HAP-1 (cell line): ENCODE data around the gene MTNR1B.

Experiments used
- DNase-seq, 2 experiments: peaks; one replicate each; pipeline ENCODE4 v3.0.0-alpha.2; 2016 to 2020; ENCODE audit warnings: low spot score in 2 of 2
- H3K27me3 ChIP-seq: fragments of 250-450 bp; sonication (Bioruptor Pico); 2 replicates; pipeline ENCODE4 v1.5.1; 2020; ENCODE audit warnings: low read depth, mild to moderate bottlenecking, moderate library complexity
- H3K36me3 ChIP-seq: fragments of 250-450 bp; sonication (Bioruptor Pico); replicated peaks from 2 replicates; pipeline ENCODE4 v1.5.1; 2020; ENCODE audit warnings: mild to moderate bottlenecking
- H3K4me1 ChIP-seq: fragments of 250-450 bp; sonication (Bioruptor Pico); 2 replicates; pipeline ENCODE4 v1.5.1; 2020; ENCODE audit warnings: mild to moderate bottlenecking
- H3K4me3 ChIP-seq: fragments of 250-450 bp; sonication (Bioruptor Pico); 2 replicates; pipeline ENCODE4 v1.5.1; 2020; ENCODE audit warnings: mild to moderate bottlenecking, moderate library complexity
- H3K9me3 ChIP-seq: fragments of 250-450 bp; sonication (Bioruptor Pico); 2 replicates; pipeline ENCODE4 v1.5.1; 2020; ENCODE audit warnings: mild to moderate bottlenecking, moderate library complexity
- in situ Hi-C: fragments of 300-500 bp; cut with MboI; formaldehyde crosslinking; loops from 3 replicates; pipeline ENCODE4 v1.14.3; 2020; ENCODE audit warnings: low sequenced_read_pairs, inconsistent platforms, mixed read lengths

The MTNR1B gene

GRCh38 chr11:92986585-92986984 lies 17.1 kb downstream of the MTNR1B start:
- in situ Hi-C loops: no loop called here

GRCh38 chr11:92993004-92993403 lies 23.6 kb downstream of the MTNR1B start:
- DNase-seq: no peak
- in situ Hi-C loops: no loop called here
- H3K36me3 ChIP-seq: no peaks in the 10 kb centered on the region
- H3K9me3 ChIP-seq: no peaks in the 10 kb centered on the region
- no peak overlapping the region for H3K4me3 ChIP-seq
- no peaks in the 10 kb centered on the region for H3K27me3 ChIP-seq
- H3K4me1 ChIP-seq: no peaks in the 10 kb centered on the region

More at GRCh38 chr11:92986585-92986984, 17.1 kb downstream of the MTNR1B start:
- no peaks in the 10 kb centered on the region for H3K36me3 ChIP-seq
- H3K4me3 ChIP-seq: no peak overlapping the region
- no peaks in the 10 kb centered on the region for H3K4me1 ChIP-seq
- no peak for DNase-seq
- H3K9me3 ChIP-seq: no peaks in the 10 kb centered on the region
- H3K27me3 ChIP-seq: no peaks in the 10 kb centered on the region

- H3K4me3 ChIP-seq: no peak overlapping the region
- H3K4me1 ChIP-seq: no peaks in the 10 kb centered on the region
- no peaks in the 10 kb centered on the region for H3K9me3 ChIP-seq
- no peaks in the 10 kb centered on the region for H3K27me3 ChIP-seq
- in situ Hi-C loops: no loop called here
- DNase-seq: no peak
- H3K36me3 ChIP-seq: no peaks in the 10 kb centered on the region
Measured at GRCh38 chr11:93000511-93001476, 31.3 kb downstream of the MTNR1B start.

- Histone ChIP-seq H3K4me3 (no peak overlapping the region), H3K4me1 (no peaks in the 10 kb centered on the region), H3K9me3 (no peaks in the 10 kb centered on the region), H3K36me3 (no peaks in the 10 kb centered on the region), H3K27me3 (no peaks in the 10 kb centered on the region)
- in situ Hi-C loops: no loop called here
- no peak for DNase-seq
Measured at GRCh38 chr11:93001806-93002205, 32.4 kb downstream of the MTNR1B start.

GRCh38 chr11:93002380-93002779 lies 32.9 kb downstream of the MTNR1B start:
- no peaks in the 10 kb centered on the region for H3K4me1 ChIP-seq
- no peaks in the 10 kb centered on the region for H3K27me3 ChIP-seq
- H3K4me3 ChIP-seq: no peak overlapping the region
- no peaks in the 10 kb centered on the region for H3K36me3 ChIP-seq
- in situ Hi-C loops: no loop called here
- DNase-seq: no peak
- no peaks in the 10 kb centered on the region for H3K9me3 ChIP-seq

- Histone ChIP-seq H3K4me1 (no peaks in the 10 kb centered on the region), H3K27me3 (no peaks in the 10 kb centered on the region), H3K36me3 (no peaks in the 10 kb centered on the region), H3K9me3 (no peaks in the 10 kb centered on the region), H3K4me3 (no peak overlapping the region)
- no peak for DNase-seq
- in situ Hi-C loops: no loop called here
Measured at GRCh38 chr11:93005239-93005638, 35.8 kb downstream of the MTNR1B start.

- no peaks in the 10 kb centered on the region for H3K36me3 ChIP-seq
- in situ Hi-C loops: no loop called here
- no peak for DNase-seq
Measured at GRCh38 chr11:93013646-93014045, 44.2 kb downstream of the MTNR1B start.

GRCh38 chr11:93016595-93016994 lies 47.1 kb downstream of the MTNR1B start:
- H3K9me3 ChIP-seq: no peaks in the 10 kb centered on the region
- no peak for DNase-seq
- no peaks in the 10 kb centered on the region for H3K36me3 ChIP-seq
- H3K27me3 ChIP-seq: no peaks in the 10 kb centered on the region
- no peak overlapping the region for H3K4me3 ChIP-seq
- in situ Hi-C loops: no loop called here
- H3K4me1 ChIP-seq: no peaks in the 10 kb centered on the region

More at GRCh38 chr11:93013646-93014045, 44.2 kb downstream of the MTNR1B start:
- no peaks in the 10 kb centered on the region for H3K9me3 ChIP-seq
- H3K4me3 ChIP-seq: no peak overlapping the region
- H3K27me3 ChIP-seq: no peaks in the 10 kb centered on the region
- H3K4me1 ChIP-seq: no peaks in the 10 kb centered on the region

- Histone ChIP-seq H3K4me3 (no peak overlapping the region), H3K9me3 (no peaks in the 10 kb centered on the region), H3K27me3 (no peaks in the 10 kb centered on the region), H3K36me3 (no peaks in the 10 kb centered on the region), H3K4me1 (no peaks in the 10 kb centered on the region)
- in situ Hi-C loops: no loop called here
- DNase-seq: no peak
Measured at GRCh38 chr11:93017821-93018690, 48.6 kb downstream of the MTNR1B start.

- Histone ChIP-seq H3K4me1 (no peaks in the 10 kb centered on the region), H3K4me3 (no peak overlapping the region), H3K9me3 (no peaks in the 10 kb centered on the region), H3K36me3 (no peaks in the 10 kb centered on the region), H3K27me3 (no peaks in the 10 kb centered on the region)
- in situ Hi-C loops: no loop called here
- no peak for DNase-seq
Measured at GRCh38 chr11:93020248-93021046, 51.0 kb downstream of the MTNR1B start.

- no peaks in the 10 kb centered on the region for H3K4me1 ChIP-seq
- no peak overlapping the region for H3K4me3 ChIP-seq
- no peaks in the 10 kb centered on the region for H3K9me3 ChIP-seq
- no peaks in the 10 kb centered on the region for H3K27me3 ChIP-seq
- no peak for DNase-seq
- H3K36me3 ChIP-seq: no peaks in the 10 kb centered on the region
- in situ Hi-C loops: no loop called here
Measured at GRCh38 chr11:93024369-93024768, 54.9 kb downstream of the MTNR1B start.

- Histone ChIP-seq H3K36me3 (no peaks in the 10 kb centered on the region), H3K27me3 (0 out of 2 replicates have a peak, but pooled peaks cover 5% of the 10 kb centered on the region), H3K4me1 (no peaks in the 10 kb centered on the region), H3K4me3 (no peak overlapping the region), H3K9me3 (no peaks in the 10 kb centered on the region)
- in situ Hi-C loops: no loop called here
- DNase-seq: no peak
Measured at GRCh38 chr11:93025558-93026255, 56.3 kb downstream of the MTNR1B start.
